Measurements from ENCODE around the gene ACVR1C.

GRCh38 chr2:157611110-157611509 lies 17.6 kb downstream of the ACVR1C start:
- no peak for TF ChIP-seq CTCF (IDR thresholded peaks at IDR 0.05)
- no peak for TF ChIP-seq POLR2A (IDR thresholded peaks at IDR 0.05)
- TF ChIP-seq EP300 (IDR thresholded peaks at IDR 0.05): no peak
